Fibroblast of mammary gland (primary cell): ENCODE data around the gene RIPOR3.
"Not testable (repeated sequence)": the region's sequence is repeated elsewhere in the genome, so short reads cannot be mapped to it uniquely, and the experiment has no call there.

ENCODE experiments used
- DNase-seq: peaks from one replicate; pipeline ENCODE4 v3.0.0-alpha.2; 2010; ENCODE audit warnings: low read depth
- H3K4me3 ChIP-seq: 2 replicates; pipeline ENCODE4 v1.5.1; 2011; ENCODE audit warnings: low read depth, mild to moderate bottlenecking, low read length, moderate library complexity; ENCODE audit not compliant: control insufficient read depth
- TF ChIP-seq, protein P1 (sequence below): conservative IDR thresholded peaks from 2 replicates; pipeline ENCODE4 v1.5.1; 2011; ENCODE audit warnings: low read depth, low read length, inconsistent platforms; ENCODE audit not compliant: control insufficient read depth, insufficient read depth

The RIPOR3 gene

DNA sequence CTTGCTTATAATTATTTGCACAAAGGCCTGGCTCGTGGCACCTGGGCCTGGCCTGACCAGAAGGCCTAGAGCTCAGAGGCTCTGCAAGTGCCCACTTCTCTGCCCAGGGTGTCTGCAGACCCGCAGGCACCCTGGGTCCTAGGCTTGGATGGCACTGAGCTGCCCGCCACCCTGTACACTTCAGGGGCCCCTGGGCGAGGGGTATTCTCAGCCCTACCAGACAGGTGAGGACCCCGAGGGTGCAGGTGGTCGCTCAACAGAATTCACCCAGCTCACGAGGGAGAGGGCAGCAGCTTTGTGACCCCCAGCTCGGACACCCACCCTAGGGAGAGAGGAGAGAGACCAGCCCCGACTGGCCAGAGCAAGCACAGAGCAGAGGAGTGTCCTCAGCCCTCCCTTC is 83.9 kb downstream of the RIPOR3 start:
- H3K4me3 ChIP-seq: no peak overlapping the region
- TF ChIP-seq, protein P1, sequence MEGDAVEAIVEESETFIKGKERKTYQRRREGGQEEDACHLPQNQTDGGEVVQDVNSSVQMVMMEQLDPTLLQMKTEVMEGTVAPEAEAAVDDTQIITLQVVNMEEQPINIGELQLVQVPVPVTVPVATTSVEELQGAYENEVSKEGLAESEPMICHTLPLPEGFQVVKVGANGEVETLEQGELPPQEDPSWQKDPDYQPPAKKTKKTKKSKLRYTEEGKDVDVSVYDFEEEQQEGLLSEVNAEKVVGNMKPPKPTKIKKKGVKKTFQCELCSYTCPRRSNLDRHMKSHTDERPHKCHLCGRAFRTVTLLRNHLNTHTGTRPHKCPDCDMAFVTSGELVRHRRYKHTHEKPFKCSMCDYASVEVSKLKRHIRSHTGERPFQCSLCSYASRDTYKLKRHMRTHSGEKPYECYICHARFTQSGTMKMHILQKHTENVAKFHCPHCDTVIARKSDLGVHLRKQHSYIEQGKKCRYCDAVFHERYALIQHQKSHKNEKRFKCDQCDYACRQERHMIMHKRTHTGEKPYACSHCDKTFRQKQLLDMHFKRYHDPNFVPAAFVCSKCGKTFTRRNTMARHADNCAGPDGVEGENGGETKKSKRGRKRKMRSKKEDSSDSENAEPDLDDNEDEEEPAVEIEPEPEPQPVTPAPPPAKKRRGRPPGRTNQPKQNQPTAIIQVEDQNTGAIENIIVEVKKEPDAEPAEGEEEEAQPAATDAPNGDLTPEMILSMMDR: no peak
- no peak for DNase-seq

DNA sequence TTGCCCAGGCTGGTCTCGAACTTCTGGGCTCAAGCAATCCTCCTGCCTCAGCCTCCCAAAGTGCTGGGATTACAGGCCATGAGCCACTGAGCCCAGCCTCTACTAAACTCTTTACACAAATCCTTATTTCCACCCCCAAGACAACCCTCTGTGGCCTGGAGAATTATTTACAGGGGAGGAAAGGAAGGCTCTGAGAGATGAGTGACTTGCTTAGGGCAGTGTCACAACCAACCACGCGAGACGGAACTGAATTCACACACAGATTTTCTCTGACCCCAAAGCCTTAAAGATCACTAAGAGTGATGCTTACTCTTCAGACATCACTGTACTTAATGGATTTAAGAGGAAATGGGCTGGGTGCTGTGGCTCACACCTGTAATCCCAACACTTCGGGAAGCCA is 86.2 kb downstream of the RIPOR3 start:
- DNase-seq: no peak
- TF ChIP-seq, protein P1: no peak
- no peak overlapping the region for H3K4me3 ChIP-seq

DNA sequence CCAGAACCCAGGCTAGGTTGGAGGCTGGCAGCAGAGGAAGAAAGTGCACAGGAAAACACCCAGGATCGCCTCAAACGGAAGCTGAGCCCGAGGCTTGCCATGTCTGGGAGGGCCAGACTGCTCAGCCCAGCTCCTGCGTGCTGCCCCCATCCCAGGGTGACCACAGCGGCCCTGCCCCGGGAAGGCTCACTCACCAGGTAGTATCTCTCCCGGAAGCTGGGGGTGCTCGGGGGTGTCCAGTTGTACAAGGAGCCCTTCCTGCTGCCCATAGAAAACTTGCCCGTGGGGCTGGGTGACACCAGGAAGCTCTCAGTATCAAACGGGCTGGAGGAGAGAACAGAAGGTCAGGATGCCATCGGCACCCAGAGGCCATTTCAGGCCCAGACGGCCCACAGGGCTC is 86.9 kb downstream of the RIPOR3 start:
- no peak for DNase-seq
- TF ChIP-seq, protein P1: no peak
- no peak overlapping the region for H3K4me3 ChIP-seq

DNA sequence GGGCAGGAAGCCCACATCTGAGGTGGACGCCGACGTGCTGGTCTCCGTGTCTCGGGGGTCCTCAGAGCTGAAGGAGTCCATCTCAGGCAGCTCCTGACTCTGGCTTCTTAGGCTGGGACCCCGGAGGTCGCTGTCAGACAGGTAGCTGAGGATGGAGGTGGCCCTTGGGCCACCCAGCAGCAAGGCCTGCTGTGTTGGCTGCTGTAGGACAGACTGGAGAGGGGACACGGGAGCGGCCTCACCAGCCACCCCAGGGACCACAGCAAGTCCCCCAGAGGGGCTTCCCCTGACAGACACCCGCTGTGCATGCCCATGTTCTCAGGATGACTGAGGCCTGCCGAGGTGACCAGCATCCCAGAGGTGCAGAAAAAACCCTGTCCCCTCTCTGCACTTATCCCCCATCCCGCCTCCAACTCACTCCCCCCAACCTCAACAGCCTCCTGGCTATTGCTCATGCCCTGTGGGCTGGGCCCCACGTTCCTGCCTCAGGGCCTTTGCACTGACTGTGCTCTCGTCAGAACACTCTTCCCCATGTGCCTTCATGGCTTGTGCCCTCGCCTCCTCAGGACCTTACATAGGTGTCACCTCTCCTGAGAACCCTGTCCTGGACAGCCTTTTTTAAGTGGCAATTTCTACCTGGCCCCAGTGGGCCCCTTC is 88.8 kb downstream of the RIPOR3 start:
- no peak overlapping the region for H3K4me3 ChIP-seq
- TF ChIP-seq, protein P1: no peak
- no peak for DNase-seq

DNA sequence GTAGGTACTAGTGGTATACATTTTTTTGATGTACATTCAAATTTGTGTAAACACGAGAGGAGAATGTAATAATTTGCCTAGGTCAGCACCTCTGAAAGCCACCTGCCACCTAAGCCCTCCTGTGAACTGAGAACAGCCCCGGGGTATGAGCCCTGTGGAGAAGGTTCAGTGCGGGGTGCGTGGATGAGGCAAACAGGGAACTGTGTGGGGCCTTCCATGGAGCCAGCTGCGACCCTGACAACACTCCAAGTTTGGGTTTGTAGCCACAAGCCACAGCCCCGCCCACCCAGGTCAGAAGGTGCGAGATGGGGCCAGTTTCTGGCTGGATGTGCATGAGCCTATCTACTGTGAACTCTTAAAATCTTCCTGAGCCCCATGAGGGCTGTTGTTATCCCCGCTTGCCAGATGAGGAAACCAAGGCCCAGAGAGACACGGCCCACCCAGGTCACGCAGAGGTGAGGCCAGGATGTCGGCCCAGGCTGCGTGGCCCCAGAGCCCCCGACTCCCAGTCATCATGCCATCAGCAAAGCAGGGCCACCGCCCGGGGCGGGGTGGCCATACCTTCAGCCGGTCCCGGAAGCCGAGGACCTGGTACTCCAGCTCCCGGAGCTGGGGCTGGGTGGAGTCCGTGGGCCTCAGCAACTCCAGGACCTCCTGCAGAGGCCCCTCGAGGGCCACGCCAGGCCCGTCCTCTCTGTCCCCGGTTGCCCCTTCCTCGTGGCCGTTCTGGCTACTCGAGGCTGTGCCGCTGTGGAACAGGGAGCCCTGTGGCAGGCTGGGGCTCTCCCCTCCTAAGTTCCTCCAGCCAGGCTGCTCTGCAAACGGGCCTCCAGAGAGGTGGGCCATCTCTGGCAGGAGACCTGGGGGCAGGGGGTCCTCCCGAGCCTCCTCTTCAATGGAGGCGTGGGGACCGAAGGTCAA is 89.6 kb downstream of the RIPOR3 start:
- no peak overlapping the region for H3K4me3 ChIP-seq
- DNase-seq: no peak
- TF ChIP-seq, protein P1: no peak

DNA sequence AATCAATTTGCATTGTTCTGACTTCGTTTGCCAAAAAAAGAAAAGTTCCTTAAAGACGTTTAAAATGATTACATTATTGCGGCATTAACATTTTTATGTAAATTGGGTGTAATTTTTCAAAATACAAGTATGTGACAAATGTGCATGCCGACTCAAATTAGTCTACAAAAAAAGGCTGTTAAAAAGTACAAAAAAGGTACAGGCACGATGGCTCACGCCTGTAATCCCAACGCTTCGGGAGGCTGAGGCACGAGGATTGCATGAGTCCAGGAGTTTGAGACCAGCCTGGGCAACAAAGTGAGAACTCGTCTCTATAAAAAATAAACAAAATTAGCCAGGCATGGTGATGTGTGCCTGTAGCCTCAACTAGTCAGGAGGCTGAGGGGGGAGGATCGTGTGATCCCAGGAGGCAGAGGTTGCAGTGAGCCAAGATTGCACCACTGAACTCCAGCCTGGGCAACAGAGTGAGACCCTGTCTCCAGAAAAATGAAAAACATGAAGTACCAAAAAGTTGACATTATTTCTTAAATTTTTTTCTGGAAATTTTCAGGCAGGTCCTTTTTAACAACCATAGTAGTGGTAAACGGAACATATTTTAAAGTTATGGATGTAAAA is 91.0 kb downstream of the RIPOR3 start:
- no peak for DNase-seq
- H3K4me3 ChIP-seq: no peak overlapping the region
- TF ChIP-seq, protein P1: no peak

DNA sequence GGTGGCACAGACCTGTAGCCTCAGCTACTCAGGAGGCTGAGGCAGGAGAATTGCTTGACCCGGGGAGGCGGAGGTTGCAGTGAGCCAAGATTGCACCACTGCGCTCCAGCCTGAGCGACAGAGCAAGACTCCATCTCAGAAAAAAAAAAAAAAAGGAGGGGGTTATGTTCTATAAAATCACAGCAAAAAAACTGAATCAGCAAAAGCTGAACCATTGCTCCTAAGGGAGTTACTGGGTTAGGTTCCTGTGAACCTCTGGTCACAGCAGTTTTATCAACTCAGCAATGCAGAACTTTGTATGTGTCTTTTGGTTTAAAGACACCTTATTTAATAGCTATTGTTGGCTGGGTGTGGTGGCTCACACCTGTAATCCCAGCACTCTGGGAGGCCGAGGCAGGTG is 92.6 kb downstream of the RIPOR3 start:
- not testable (repeated sequence) for DNase-seq, H3K4me3 ChIP-seq
